AG04449 (cell line): ENCODE measurements around the gene LRP11.

Source experiments
- CTCF ChIA-PET: fragments of 350-600 bp; formaldehyde crosslinking; extraction: SDS; loops from one replicate; lab custom pipeline; 2021; ENCODE audit warnings: antibody characterized with exemption; lab: Yijun Ruan, JAX
- POLR2A ChIA-PET: fragments of 400-600, 350-600 bp; formaldehyde crosslinking; extraction: SDS; loops from one replicate; lab custom pipeline; 2020; ENCODE audit warnings: antibody characterized with exemption, inconsistent platforms; lab: Yijun Ruan, JAX
- DNase-seq: peaks from one replicate; pipeline ENCODE4 v3.0.0-alpha.2; 2010; ENCODE audit warnings: low read depth, low spot score
- H3K4me3 ChIP-seq: 2 replicates; pipeline ENCODE4 v1.5.1; 2011; ENCODE audit warnings: low read depth, mild to moderate bottlenecking, control low read depth, low read length
- TF ChIP-seq, protein P1 (sequence below): IDR thresholded peaks from one replicate; pipeline ENCODE4 v1.5.1; 2011; ENCODE audit warnings: mild to moderate bottlenecking, moderate library complexity, low read length, control low read depth, inconsistent platforms; ENCODE audit not compliant: insufficient read depth; ENCODE audit errors: missing control alignments

LRP11 gene

DNA sequence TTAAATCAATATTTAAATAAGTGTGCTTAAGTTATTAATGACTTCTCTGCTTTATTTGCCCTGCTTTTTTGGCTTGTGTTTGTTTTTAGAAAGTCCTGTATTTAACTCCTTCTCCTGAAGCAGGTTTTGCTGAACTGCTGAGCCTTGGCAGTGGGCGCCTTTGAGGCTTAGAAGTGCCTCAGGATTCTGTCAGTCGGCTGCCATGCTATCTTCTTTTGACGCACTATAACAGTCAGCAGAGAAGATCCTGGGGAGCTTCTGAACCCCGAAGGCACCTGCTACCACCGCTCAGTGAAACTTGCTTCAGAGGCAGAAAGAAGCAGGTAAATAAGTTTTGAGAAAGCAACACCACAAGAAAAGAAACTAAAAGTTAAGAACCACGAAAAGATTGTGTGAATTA is 92.2 kb downstream of the LRP11 start:
- TF ChIP-seq, protein P1, sequence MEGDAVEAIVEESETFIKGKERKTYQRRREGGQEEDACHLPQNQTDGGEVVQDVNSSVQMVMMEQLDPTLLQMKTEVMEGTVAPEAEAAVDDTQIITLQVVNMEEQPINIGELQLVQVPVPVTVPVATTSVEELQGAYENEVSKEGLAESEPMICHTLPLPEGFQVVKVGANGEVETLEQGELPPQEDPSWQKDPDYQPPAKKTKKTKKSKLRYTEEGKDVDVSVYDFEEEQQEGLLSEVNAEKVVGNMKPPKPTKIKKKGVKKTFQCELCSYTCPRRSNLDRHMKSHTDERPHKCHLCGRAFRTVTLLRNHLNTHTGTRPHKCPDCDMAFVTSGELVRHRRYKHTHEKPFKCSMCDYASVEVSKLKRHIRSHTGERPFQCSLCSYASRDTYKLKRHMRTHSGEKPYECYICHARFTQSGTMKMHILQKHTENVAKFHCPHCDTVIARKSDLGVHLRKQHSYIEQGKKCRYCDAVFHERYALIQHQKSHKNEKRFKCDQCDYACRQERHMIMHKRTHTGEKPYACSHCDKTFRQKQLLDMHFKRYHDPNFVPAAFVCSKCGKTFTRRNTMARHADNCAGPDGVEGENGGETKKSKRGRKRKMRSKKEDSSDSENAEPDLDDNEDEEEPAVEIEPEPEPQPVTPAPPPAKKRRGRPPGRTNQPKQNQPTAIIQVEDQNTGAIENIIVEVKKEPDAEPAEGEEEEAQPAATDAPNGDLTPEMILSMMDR, result no peak
- no peak for DNase-seq
- POLR2A ChIA-PET, result no interaction called here
- CTCF ChIA-PET, result interaction anchor here (1.6 kb wide), 1 partner anchor 18 kb away, joined by 3 read pairs; no protein-coding TSS in a partner anchor
- H3K4me3 ChIP-seq, result no peak overlapping the region

GRCh38 chr6:149771185-149771584 is 93.0 kb downstream of the LRP11 start:
- TF ChIP-seq, protein P1, result no peak
- ChIA-PET CTCF (interaction anchor here (1.7 kb wide), 1 partner anchor 30 kb away, joined by 3 read pairs; no protein-coding TSS in a partner anchor), POLR2A (no interaction called here)
- DNase-seq, result no peak
- no peak overlapping the region for H3K4me3 ChIP-seq

GRCh38 chr6:149769676-149770075 is 94.5 kb downstream of the LRP11 start:
- TF ChIP-seq, protein P1, result no peak
- DNase-seq, result no peak
- POLR2A ChIA-PET, result no interaction called here
- H3K4me3 ChIP-seq, result no peak overlapping the region
- CTCF ChIA-PET, result no interaction called here
